ENCODE data around the gene DNAJC1.

DNA sequence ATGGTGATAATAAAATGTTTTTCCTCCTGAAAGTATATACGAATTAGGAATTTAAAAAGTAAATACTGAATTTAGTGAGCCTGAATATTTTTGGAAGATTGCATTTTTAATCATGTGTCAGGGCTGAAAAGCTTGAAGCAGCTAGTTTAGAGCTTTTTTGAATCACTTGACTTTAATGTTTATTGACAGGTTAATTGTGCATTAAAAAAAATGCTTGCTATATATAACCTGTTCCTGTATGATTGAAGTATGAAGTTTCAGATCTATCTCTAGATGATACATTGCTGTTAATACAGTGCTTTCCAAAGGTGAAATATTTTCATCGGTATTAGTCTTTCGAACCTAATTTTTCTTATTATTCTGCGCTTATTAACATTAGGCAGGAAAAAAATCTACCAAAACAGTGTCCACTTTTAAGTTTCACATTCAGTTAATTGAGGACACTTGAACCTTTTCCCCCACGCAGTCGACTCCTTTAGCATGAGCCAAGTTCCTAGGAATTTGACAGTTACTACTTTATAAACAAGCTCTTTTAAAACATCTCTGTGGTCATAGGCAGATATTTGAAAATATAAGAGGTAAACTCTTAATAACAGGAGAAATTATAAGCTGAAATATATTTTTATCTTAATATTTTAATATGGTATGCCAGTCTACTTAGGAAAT lies 282.4 kb downstream of the DNAJC1 start:
- no peak for TF ChIP-seq EZH2 (IDR thresholded peaks at IDR 0.05; ENCODE audit: low read depth)
- TF ChIP-seq, protein P1, sequence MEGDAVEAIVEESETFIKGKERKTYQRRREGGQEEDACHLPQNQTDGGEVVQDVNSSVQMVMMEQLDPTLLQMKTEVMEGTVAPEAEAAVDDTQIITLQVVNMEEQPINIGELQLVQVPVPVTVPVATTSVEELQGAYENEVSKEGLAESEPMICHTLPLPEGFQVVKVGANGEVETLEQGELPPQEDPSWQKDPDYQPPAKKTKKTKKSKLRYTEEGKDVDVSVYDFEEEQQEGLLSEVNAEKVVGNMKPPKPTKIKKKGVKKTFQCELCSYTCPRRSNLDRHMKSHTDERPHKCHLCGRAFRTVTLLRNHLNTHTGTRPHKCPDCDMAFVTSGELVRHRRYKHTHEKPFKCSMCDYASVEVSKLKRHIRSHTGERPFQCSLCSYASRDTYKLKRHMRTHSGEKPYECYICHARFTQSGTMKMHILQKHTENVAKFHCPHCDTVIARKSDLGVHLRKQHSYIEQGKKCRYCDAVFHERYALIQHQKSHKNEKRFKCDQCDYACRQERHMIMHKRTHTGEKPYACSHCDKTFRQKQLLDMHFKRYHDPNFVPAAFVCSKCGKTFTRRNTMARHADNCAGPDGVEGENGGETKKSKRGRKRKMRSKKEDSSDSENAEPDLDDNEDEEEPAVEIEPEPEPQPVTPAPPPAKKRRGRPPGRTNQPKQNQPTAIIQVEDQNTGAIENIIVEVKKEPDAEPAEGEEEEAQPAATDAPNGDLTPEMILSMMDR (conservative IDR thresholded peaks at IDR 0.05) = no peak
